Measurements from ENCODE around the gene CRYZL1.

The CRYZL1 gene

DNA sequence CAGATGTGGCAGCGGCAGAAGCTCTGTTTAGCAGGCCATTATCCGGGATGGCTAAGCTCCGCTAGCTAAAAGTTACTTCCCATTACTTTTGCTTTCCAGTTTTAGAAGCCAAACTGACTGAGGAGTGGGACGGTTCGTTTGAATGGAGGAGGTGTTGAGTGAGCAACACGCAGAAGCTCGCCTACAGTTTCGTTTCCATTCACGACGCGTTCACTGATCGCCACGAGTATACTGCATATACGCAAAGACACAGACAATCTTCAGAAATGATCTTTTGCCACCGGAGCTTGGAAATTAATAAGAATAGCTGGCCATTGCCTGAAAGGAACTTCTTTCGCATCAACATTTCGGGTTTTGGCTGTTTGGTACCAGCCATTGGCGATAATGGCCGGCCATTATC lies 84.1 kb downstream of the CRYZL1 start:
- TF ChIP-seq, protein P1, sequence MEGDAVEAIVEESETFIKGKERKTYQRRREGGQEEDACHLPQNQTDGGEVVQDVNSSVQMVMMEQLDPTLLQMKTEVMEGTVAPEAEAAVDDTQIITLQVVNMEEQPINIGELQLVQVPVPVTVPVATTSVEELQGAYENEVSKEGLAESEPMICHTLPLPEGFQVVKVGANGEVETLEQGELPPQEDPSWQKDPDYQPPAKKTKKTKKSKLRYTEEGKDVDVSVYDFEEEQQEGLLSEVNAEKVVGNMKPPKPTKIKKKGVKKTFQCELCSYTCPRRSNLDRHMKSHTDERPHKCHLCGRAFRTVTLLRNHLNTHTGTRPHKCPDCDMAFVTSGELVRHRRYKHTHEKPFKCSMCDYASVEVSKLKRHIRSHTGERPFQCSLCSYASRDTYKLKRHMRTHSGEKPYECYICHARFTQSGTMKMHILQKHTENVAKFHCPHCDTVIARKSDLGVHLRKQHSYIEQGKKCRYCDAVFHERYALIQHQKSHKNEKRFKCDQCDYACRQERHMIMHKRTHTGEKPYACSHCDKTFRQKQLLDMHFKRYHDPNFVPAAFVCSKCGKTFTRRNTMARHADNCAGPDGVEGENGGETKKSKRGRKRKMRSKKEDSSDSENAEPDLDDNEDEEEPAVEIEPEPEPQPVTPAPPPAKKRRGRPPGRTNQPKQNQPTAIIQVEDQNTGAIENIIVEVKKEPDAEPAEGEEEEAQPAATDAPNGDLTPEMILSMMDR (IDR thresholded peaks at IDR 0.05; ENCODE audit: low read depth, low read length, missing control alignments) = no peak
- no peak for DNase-seq (ENCODE audit: extremely low read depth, low read depth)
- no peak overlapping the region for H3K4me3 ChIP-seq (replicated peaks; ENCODE audit: low read depth, low read length)

DNA sequence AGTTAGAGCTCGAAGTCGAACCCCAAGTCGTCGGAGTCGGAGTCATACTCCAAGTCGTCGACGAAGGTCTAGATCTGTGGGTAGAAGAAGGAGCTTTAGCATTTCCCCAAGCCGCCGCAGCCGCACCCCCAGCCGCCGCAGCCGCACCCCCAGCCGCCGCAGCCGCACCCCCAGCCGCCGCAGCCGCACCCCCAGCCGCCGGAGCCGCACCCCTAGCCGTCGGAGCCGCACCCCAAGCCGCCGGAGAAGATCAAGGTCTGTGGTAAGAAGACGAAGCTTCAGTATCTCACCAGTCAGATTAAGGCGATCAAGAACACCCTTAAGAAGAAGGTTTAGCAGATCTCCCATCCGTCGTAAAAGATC lies 86.6 kb downstream of the CRYZL1 start:
- H3K4me3 ChIP-seq (replicated peaks; ENCODE audit: low read depth, low read length) = no peak overlapping the region
- TF ChIP-seq, protein P1 (IDR thresholded peaks at IDR 0.05; ENCODE audit: low read depth, low read length, missing control alignments) = no peak
- DNase-seq (ENCODE audit: extremely low read depth, low read depth) = no peak

DNA sequence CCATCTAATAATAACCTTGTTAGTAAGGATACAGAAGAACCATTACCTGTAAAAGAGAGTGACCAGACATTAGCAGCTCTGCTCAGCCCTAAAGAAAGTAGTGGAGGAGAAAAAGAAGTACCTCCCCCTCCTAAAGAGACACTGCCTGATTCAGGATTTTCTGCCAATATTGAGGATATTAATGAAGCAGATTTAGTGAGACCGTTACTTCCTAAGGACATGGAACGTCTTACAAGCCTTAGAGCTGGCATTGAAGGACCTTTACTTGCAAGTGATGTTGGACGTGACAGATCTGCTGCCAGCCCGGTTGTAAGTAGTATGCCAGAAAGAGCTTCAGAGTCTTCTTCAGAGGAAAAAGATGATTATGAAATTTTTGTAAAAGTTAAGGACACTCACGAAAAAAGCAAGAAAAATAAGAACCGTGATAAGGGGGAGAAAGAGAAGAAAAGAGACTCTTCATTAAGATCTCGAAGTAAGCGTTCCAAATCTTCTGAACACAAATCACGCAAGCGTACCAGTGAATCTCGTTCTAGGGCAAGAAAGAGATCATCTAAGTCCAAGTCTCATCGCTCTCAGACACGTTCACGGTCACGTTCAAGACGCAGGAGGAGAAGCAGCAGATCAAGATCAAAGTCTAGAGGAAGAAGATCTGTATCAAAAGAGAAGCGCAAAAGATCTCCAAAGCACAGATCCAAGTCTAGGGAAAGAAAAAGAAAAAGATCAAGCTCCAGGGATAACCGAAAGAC lies 87.1 kb downstream of the CRYZL1 start:
- DNase-seq (ENCODE audit: extremely low read depth, low read depth) = no peak
- no peak overlapping the region for H3K4me3 ChIP-seq (replicated peaks; ENCODE audit: low read depth, low read length)
- TF ChIP-seq, protein P1 (IDR thresholded peaks at IDR 0.05; ENCODE audit: low read depth, low read length, missing control alignments) = no peak

DNA sequence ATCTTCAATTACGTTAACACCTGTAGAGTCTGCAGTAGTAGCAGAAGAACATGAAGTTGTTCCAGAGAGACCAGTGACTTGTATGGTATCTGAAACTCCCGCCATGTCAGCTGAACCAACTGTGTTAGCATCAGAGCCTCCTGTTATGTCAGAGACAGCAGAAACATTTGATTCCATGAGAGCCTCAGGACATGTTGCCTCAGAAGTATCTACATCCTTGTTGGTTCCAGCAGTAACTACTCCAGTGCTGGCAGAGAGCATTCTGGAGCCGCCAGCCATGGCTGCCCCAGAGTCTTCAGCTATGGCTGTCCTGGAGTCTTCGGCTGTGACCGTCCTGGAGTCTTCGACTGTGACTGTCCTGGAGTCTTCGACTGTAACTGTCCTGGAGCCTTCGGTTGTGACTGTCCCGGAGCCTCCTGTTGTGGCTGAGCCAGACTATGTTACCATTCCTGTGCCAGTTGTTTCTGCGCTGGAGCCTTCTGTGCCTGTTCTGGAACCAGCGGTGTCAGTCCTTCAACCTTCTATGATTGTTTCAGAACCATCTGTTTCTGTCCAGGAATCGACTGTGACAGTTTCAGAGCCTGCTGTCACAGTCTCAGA lies 88.4 kb downstream of the CRYZL1 start:
- TF ChIP-seq, protein P1 (IDR thresholded peaks at IDR 0.05; ENCODE audit: low read depth, low read length, missing control alignments) = no peak
- no peak overlapping the region for H3K4me3 ChIP-seq (replicated peaks; ENCODE audit: low read depth, low read length)
- no peak for DNase-seq (ENCODE audit: extremely low read depth, low read depth)

DNA sequence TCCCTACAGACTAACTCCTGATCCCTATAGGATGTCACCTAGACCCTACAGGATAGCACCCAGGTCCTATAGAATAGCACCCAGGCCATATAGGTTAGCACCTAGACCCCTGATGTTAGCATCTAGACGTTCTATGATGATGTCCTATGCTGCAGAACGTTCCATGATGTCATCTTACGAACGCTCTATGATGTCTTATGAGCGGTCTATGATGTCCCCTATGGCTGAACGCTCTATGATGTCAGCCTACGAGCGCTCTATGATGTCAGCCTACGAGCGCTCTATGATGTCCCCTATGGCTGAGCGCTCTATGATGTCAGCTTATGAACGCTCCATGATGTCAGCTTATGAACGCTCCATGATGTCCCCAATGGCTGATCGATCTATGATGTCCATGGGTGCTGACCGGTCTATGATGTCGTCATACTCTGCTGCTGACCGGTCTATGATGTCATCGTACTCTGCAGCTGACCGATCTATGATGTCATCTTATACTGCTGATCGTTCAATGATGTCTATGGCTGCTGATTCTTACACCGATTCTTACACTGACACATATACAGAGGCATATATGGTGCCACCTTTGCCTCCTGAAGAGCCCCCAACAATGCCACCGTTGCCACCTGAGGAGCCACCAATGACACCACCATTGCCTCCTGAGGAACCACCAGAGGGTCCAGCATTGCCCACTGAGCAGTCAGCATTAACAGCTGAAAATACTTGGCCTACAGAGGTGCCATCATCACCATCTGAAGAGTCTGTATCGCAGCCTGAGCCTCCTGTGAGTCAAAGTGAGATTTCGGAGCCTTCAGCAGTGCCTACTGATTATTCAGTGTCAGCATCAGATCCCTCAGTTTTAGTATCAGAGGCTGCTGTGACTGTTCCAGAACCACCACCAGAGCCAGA lies 89.2 kb downstream of the CRYZL1 start:
- no peak for DNase-seq (ENCODE audit: extremely low read depth, low read depth)
- TF ChIP-seq, protein P1 (IDR thresholded peaks at IDR 0.05; ENCODE audit: low read depth, low read length, missing control alignments) = no peak
- no peak overlapping the region for H3K4me3 ChIP-seq (replicated peaks; ENCODE audit: low read depth, low read length)

DNA sequence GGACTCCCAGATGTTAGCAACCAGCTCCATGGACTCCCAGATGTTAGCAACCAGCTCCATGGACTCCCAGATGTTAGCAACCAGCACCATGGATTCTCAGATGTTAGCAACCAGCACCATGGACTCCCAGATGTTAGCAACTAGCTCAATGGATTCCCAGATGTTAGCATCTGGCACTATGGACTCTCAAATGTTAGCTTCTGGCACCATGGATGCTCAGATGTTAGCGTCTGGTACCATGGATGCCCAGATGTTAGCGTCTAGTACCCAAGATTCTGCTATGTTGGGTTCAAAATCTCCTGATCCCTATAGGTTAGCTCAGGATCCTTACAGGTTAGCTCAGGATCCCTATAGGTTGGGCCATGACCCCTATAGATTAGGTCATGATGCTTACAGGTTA lies 89.9 kb downstream of the CRYZL1 start:
- H3K4me3 ChIP-seq (replicated peaks; ENCODE audit: low read depth, low read length) = no peak overlapping the region
- no peak for DNase-seq (ENCODE audit: extremely low read depth, low read depth)
- TF ChIP-seq, protein P1 (IDR thresholded peaks at IDR 0.05; ENCODE audit: low read depth, low read length, missing control alignments) = no peak
